ENCODE results near the gene HNRNPU.

DNA sequence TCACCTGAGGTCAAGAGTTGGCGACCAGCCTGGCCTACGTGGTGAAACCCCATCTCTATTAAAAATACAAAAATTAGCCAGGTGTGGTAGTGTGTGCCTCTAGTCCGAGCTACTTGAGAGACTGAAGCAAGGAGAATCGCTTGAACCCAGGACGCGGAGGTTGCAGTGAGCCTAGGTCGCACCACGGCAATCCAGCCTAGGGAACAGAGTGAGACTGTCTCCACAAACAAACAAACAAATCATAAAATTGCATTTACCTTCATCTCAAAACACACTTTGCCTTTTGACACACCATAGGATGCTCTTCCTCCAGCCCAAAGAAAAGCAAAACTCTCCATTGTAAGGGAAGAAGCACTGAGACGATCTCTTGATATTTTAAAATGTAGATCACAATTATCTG lies 4.3 kb downstream of the HNRNPU start:
- TF ChIP-seq, protein P1, sequence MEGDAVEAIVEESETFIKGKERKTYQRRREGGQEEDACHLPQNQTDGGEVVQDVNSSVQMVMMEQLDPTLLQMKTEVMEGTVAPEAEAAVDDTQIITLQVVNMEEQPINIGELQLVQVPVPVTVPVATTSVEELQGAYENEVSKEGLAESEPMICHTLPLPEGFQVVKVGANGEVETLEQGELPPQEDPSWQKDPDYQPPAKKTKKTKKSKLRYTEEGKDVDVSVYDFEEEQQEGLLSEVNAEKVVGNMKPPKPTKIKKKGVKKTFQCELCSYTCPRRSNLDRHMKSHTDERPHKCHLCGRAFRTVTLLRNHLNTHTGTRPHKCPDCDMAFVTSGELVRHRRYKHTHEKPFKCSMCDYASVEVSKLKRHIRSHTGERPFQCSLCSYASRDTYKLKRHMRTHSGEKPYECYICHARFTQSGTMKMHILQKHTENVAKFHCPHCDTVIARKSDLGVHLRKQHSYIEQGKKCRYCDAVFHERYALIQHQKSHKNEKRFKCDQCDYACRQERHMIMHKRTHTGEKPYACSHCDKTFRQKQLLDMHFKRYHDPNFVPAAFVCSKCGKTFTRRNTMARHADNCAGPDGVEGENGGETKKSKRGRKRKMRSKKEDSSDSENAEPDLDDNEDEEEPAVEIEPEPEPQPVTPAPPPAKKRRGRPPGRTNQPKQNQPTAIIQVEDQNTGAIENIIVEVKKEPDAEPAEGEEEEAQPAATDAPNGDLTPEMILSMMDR (conservative IDR thresholded peaks at IDR 0.05; ENCODE audit: low read depth in 2 of 2), result no peak
- no peak for TF ChIP-seq CREB1 (CRISPR knock-in tag; IDR thresholded peaks at IDR 0.05; ENCODE audit: low read depth)
- no peak for TF ChIP-seq STAT1 (IDR thresholded peaks at IDR 0.05; ENCODE audit: unreplicated experiment)

Data from GM23338 (cell line).